GM19468 (cell line): ENCODE data around the gene KCNMB2.
A peak's percentile ranks its signal among the peaks of the same experiment; 100 is the strongest.
"Not testable (repeated sequence)": the region's sequence is repeated elsewhere in the genome, so short reads cannot be mapped to it uniquely, and the experiment has no call there.

Experiments
- ATAC-seq: cut with Tn5 transposase; IDR thresholded peaks from one replicate; pipeline ENCODE4 v1.9.1; 2021; ENCODE audit warnings: mild to moderate bottlenecking, moderate library complexity, moderate number of reproducible peaks; ENCODE audit not compliant: unreplicated experiment; ENCODE audit errors: extremely low read depth

KCNMB2 gene

DNA sequence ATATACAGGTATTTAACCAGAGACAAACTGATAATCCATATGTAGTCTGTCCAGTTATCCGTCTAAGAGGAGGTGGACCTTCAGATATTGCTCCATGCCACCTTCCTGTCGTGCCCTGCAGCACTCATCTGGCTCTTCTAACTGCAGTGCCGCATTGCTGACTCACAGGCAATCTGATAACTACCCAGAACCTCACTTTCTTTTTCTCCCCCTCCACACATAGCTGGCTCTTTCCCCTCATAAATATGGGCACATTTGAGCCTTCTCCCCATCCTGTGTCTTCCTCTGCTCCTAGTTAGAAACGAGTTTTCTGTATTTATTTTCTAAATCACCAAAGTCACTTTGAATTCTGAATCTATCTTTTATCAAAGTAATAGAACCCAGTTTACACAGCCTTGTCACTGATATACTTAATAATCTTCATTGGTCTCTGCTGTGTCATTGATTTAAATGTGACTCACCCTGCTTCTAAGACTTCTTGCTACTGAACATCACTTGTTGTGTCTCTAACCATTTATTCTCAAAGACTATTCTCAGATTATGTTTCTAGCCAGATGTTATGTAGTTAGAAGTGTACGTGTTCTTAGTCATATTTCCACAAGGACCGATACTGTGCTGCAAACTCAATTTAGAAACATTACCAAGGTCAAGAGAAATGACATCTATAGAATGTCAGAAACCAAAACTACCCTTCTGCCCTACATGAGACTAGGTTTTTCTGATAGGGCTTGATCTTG is 17.4 kb upstream of the KCNMB2 start:
- peak; percentile 91 for ATAC-seq

DNA sequence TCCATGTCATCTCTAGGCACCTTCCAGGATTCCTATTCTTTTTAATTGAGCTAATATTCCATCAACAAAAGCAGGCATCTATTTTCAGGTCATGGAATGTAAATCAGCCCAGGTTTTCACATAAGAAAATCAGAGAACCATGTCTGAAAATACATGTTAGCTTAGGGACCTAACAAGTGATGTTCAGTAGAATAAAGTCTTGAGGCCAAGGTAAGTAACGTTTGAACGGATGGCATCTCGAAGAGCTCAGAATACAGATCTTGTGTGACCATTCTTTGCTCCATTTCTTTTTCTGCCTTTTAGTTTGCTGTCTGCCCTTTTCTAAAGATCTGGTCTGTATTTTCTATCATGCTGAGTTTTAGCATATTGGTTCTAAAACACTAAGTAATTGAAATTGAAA is 16.5 kb upstream of the KCNMB2 start:
- ATAC-seq, result no peak

DNA sequence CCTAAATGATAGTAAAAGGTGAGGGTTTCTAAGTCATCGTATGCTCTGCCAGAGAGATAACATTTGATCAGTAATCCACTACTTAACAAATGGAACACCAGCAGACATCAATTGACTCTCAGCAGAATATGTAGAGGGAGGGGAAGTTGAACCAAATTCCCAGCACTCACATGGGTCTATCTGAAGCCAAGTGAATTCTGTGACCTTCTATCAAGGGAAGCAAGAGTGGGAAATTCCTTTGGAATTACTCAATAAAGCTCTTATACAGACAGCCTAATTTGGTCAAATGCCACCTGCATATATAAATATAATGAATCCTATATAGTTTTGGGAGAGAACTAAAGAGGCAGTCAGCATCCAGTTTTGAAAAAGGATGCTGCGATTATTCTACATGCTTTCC is 15.8 kb upstream of the KCNMB2 start:
- ATAC-seq, result no peak

DNA sequence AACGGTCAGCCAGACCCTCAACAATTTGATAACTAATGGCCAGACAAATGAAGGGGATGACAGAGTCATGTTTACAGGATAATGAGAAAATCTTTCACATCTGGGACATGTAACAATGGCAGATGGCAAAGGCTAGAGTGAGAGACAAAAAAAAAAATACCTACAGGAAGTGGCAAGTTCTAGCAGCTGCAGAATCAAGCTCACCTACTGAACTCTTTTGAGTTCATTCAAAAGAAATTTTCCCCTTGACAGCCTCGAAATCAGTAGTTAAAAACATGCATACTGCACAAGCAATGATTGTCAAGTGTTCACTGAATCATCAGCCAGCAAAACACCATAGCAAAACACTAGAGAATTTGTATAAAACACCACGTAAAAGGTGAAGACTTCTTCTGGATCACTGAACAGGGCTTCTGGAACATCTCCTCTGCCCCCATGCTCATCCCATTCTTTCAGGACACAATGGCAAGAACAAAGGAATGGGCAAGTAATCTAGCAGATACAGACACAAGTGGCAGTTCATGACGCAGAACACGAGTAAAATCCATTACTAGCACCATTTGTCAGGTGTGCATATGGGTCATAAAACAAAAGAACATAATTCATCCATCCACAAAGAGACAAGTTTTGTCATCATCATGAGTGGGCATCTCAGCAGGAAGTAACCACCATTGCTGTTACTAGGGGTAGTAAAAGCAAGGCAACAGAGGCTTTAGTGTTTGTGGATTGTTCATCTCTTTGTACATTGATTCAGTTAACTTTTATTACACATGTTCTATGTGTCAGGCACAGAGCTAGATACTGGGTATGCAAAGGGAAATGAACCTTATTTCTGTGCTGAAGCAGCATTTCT is 13.8 kb upstream of the KCNMB2 start:
- ATAC-seq, result no peak

DNA sequence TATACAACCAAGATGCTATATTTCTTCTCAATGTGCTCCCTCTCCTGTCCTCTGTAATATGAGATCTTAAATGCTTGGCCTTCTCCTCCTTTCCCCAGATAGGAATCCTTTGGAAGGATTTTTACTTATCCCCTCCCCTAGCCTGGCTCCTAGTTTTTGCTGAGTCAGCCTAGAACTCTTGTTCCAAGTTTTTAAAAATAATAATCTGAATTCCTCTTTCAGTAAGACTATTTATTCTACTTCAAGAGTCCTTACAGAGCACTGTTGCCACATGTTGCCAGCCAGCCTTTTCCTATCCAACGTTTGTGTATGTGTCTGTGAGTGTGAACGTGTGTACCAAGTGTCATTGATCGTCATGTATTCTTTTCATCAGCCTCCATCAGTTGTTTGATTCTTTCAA is 11.0 kb upstream of the KCNMB2 start:
- no peak for ATAC-seq

DNA sequence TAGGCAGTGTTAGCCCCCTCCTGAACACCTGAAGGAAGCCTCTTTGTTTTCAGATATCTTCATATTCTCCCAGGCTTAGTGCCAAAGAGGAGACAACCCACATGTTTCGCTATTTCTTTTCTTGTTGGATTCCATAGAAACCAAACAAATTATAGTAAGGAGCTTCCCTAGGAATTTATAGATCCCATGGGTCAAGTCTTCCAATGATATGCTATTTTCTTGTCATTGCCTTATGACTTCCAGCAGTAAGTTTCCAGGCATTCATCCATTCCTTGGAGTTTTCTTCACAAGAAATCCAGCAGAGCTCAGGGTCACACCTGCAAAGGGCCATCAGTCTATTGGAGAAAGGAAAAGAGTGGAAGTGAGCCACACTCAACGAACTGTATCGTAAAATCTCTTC is 9.9 kb upstream of the KCNMB2 start:
- no peak for ATAC-seq

GRCh38 chr3:178527981-178528380 is 8.3 kb upstream of the KCNMB2 start:
- no peak for ATAC-seq

- no peak for ATAC-seq
These were observed 6.5 kb upstream of the KCNMB2 start for GRCh38 chr3:178529606-178530225.

GRCh38 chr3:178532476-178532875 is 3.8 kb upstream of the KCNMB2 start:
- no peak for ATAC-seq

DNA sequence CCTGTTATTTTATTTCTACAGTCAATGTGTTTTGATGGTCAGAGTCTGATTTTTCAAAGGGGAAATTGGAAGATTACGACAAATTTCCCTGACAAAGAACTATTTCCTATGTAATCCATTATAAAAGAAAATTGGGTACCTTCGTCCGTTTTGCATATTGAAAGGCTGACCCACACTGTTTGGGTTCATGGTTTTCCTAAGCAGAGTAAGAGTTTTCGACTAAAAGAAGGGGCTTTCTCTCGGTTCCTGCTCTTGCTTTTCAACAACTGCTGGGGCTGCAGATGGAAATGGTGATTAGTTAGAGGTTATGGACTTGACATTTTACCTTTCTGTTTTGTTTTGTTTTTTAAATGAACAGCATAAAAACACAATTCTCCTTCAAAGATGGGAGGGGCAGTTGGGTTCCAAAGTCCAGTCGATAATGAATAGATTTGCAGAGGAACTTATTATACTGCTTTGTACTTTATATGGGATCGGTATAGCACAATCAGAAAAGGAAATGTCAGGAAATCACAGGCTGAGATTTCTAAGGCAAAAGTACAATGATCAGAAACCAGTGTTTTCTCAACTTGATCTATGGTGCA is 978 bp downstream of the KCNMB2 start:
- no peak for ATAC-seq

- ATAC-seq, result no peak
These were observed 1.8 kb downstream of the KCNMB2 start for GRCh38 chr3:178538056-178538455.

DNA sequence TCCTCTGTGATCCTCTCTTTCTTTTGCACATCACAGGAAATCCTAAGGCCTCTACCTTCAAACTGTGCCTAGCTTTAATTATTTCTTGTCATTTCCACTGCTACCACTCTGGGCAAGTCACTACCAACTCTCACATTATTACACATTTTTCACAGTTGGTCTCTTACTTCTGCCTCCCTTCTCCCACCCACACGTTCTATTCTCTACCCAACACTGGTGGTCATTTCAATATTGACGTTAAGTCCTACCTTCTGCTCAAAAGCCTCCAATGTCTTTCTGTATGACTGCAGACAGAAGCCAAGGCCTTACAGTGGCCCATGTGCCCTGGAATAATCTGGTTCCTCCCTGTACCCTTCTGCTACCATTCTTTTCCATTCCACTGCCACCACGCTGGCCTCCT is 3.9 kb downstream of the KCNMB2 start:
- no peak for ATAC-seq

DNA sequence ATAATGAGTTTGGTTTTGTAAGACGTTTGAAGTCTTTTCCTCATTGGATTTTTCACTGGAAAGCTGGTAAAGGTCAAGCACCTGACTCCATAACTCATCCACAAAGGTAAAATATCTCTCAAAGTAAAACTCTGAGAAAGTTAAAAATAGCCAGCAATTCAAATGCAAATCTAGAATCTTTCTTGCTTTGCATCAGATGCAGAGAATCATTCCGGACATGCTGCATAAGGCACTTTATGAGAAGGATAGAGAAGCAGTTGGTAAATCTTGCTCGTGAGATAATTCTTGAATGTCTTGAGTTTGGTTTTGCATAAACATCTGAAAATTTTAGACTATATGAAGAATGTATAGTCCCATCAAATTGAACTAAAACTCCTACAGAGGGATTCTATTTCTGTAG is 9.1 kb downstream of the KCNMB2 start:
- ATAC-seq, result no peak

DNA sequence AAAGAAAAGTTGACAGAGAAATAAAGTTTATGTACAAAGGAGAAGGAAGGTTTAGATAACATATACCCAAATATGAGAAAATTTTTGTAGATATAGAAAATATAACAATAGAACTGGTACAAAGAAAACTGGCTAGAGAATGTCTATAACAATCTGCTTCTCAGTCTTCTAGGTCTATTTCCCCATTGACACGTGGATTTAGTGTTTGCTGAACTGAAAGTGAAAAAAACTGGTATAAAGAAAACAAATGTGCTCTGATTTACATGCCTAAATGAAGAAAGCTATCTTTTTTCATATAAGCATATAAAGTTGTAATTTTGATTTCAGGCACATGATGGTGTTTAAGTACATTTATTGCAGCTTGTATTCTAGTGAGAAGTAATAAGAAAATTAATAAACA is 9.8 kb downstream of the KCNMB2 start:
- ATAC-seq, result peak; percentile 61

GRCh38 chr3:178549426-178549825 is 13.2 kb downstream of the KCNMB2 start:
- not testable (repeated sequence) for ATAC-seq

DNA sequence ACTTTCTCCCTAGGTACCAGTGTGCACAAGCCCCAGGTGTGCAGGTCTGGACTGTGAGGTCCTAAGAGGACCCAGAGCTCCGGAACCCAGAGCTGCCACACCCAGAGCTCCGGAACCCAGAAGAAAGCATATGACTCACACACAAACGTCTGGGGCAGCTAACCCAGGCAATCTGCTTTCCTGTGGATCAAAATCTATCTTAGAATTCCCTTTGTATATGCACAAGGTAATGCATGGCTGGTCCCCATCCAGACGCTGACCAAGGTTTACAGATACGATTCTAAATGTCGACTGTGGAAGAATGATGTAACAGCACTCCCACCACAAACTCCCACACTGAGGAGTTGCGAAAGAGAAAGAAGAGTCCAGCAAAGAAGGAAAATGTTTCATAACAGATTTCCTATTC is 15.7 kb downstream of the KCNMB2 start:
- no peak for ATAC-seq

GRCh38 chr3:178558637-178559036 is 22.4 kb downstream of the KCNMB2 start:
- ATAC-seq, result no peak

GRCh38 chr3:178560759-178561158 is 24.5 kb downstream of the KCNMB2 start:
- ATAC-seq, result no peak

- ATAC-seq, result no peak
These were observed 25.0 kb downstream of the KCNMB2 start for GRCh38 chr3:178561239-178561638.

DNA sequence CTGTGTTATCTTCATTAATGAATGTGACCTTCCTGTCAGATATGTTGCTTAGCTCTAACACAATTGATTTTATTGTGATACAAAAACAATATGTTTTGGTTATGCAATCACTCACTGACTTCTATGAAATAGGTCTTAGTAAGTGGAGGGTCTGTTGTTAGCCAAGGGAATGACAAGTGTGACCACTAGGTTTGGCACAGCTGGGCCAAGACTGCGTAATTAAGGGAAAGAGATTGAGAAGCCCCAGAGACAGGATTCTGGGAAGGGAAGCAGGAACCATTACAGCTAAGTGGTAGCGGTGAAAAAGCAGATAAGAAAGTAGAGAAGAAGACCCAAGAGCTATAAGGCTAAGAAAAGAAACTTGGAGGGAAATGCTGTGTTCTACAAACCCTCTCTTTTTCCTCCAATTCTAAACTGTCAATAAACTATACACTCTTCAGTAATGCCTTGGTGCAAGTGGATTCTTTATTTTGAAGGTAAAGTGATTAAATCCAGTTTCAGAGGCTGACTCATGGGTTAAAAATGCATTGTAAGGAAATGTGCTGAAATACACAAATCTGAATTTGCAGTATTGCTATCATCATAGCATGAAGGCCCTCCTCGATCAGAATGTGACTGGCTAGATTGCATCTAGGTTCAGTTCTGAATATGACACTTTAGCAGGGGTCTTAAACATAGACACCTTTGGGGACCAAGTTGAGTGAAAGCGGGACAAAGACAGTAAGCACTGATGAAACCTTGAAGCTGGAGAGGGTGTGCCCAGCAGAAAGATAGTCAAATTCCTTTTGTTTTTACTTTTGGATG is 26.1 kb downstream of the KCNMB2 start:
- ATAC-seq, result no peak
